GM23338 (cell line): ENCODE results near the gene KIAA1191. TPM values are rescaled to one million over a fixed set of nuclear protein-coding genes. Genes with fewer than 3 reads are reported as not detected.

ENCODE experiments used
- ATAC-seq: fragments of 200-7000 bp; cut with Tn5 transposase; 3 replicates; pipeline ENCODE4 v1.9.1; 2020
- DNase-seq: peaks from one replicate; pipeline ENCODE4 v3.0.0-alpha.2; 2015; ENCODE audit warnings: low spot score
- H2AFZ ChIP-seq: fragments of 200-600 bp; sonication (generic); 2 replicates; pipeline ENCODE4 v1.8.0; 2016; ENCODE audit warnings: antibody characterized with exemption, mild to moderate bottlenecking, moderate library complexity
- H3F3A ChIP-seq: fragments of 200-600 bp; sonication (generic); replicated peaks from 2 replicates; pipeline ENCODE4 v1.8.0; 2017; ENCODE audit warnings: antibody characterized with exemption, mixed run types, low read depth
- H3K27ac ChIP-seq: fragments of 200-600 bp; sonication (generic); 2 replicates; pipeline ENCODE4 v1.6.1; 2016; ENCODE audit warnings: low read depth
- H3K27me3 ChIP-seq: fragments of 200-600 bp; sonication (generic); 2 replicates; pipeline ENCODE4 v1.8.0; 2016; ENCODE audit warnings: mild to moderate bottlenecking, mixed run types, moderate library complexity; ENCODE audit not compliant: insufficient read depth
- H3K36me3 ChIP-seq: fragments of 200-600 bp; sonication (generic); 2 replicates; pipeline ENCODE4 v1.8.0; 2016; ENCODE audit warnings: mild to moderate bottlenecking; ENCODE audit not compliant: insufficient read depth
- H3K4me1 ChIP-seq: fragments of 200-600 bp; sonication (generic); 2 replicates; pipeline ENCODE4 v1.8.0; 2016; ENCODE audit warnings: mild to moderate bottlenecking, moderate library complexity; ENCODE audit not compliant: insufficient read depth
- H3K4me2 ChIP-seq: fragments of 200-600 bp; sonication (generic); 2 replicates; pipeline ENCODE4 v1.7.1; 2017; ENCODE audit warnings: mixed run types
- H3K4me3 ChIP-seq: fragments of 200-600 bp; sonication (generic); 2 replicates; pipeline ENCODE4 v1.6.1; 2016; ENCODE audit warnings: mixed run types
- H3K79me2 ChIP-seq: fragments of 200-600 bp; sonication (generic); replicated peaks from 2 replicates; pipeline ENCODE4 v1.8.0; 2017; ENCODE audit warnings: mild to moderate bottlenecking; ENCODE audit not compliant: insufficient read depth
- H3K9me2 ChIP-seq: fragments of 200-600 bp; sonication (generic); 2 replicates; pipeline ENCODE4 v1.8.0; 2017; ENCODE audit not compliant: insufficient read depth
- H4K20me1 ChIP-seq: fragments of 200-600 bp; sonication (generic); replicated peaks from 2 replicates; pipeline ENCODE4 v1.8.0; 2017; ENCODE audit warnings: mild to moderate bottlenecking; ENCODE audit not compliant: insufficient read depth
- H3K27ac Mint-ChIP-seq: 2 replicates; pipeline ENCODE4 v1.8.0; 2020; ENCODE audit warnings: inconsistent platforms, mild to moderate bottlenecking, moderate library complexity, mixed read lengths
- H3K27me3 Mint-ChIP-seq: 3 replicates; pipeline ENCODE4 v1.8.0; 2022; ENCODE audit warnings: low read depth, mild to moderate bottlenecking, moderate library complexity, mixed read lengths, inconsistent platforms; ENCODE audit not compliant: insufficient read depth, poor library complexity
- H3K36me3 Mint-ChIP-seq: 3 replicates; pipeline ENCODE4 v1.8.0; 2021; ENCODE audit warnings: low read depth, mild to moderate bottlenecking, inconsistent platforms, moderate library complexity, mixed read lengths
- H3K4me1 Mint-ChIP-seq: 3 replicates; pipeline ENCODE4 v1.8.0; 2020; ENCODE audit warnings: mild to moderate bottlenecking, inconsistent platforms, mixed read lengths
- H3K4me3 Mint-ChIP-seq: 3 replicates; pipeline ENCODE4 v1.8.0; 2021; ENCODE audit warnings: moderate library complexity, mild to moderate bottlenecking, inconsistent platforms, mixed read lengths
- H3K9me3 Mint-ChIP-seq: 3 replicates; pipeline ENCODE4 v1.8.0; 2020; ENCODE audit warnings: moderate library complexity, mild to moderate bottlenecking, inconsistent platforms, mixed read lengths
- CREB1 ChIP-seq: fragments of 250-450 bp; sonication (Bioruptor Pico); IDR thresholded peaks from 2 replicates; pipeline ENCODE4 v1.5.0; 2020; ENCODE audit warnings: low read depth, mild to moderate bottlenecking, moderate library complexity
- EZH2 ChIP-seq: fragments of 200-600 bp; sonication (generic); IDR thresholded peaks from one replicate; pipeline ENCODE4 v1.8.0; 2017; ENCODE audit warnings: antibody characterized with exemption, mild to moderate bottlenecking, low read depth; ENCODE audit not compliant: unreplicated experiment
- JUNB ChIP-seq: IDR thresholded peaks from one replicate; pipeline ENCODE4 v1.6.1; 2016; ENCODE audit warnings: antibody characterized with exemption; ENCODE audit not compliant: unreplicated experiment
- STAT1 ChIP-seq: IDR thresholded peaks from one replicate; pipeline ENCODE4 v1.6.1; 2016; ENCODE audit warnings: antibody characterized with exemption; ENCODE audit not compliant: unreplicated experiment
- ZNF331 ChIP-seq: fragments of 250-450 bp; sonication (Bioruptor Pico); IDR thresholded peaks from 2 replicates; pipeline ENCODE4 v1.5.0; 2020; ENCODE audit warnings: low read depth, mild to moderate bottlenecking, moderate library complexity
- polyA plus RNA-seq: library from polyadenylated mRNA; unstranded; fragments of >200 nt; fragmentation: Nextera tagmentation; extraction: Ambion mirVana; gene quantifications from 2 replicates; pipeline ENCODE4 v1.2.1, GENCODE V29; 2016
- total RNA-seq: library from RNA; depleted of rRNA; stranded (reverse); fragments of >200 nt; shearing (Covaris generic); gene quantifications from 2 replicates; pipeline ENCODE4 v1.2.3, GENCODE V29; 2014
- TF ChIP-seq, protein P1 (sequence below): fragments of 250-450 bp; sonication (Bioruptor Pico); IDR thresholded peaks from 2 replicates; pipeline ENCODE4 v1.5.0; 2020; ENCODE audit warnings: mild to moderate bottlenecking, moderate library complexity
- TF ChIP-seq, protein P2 (sequence below), 2 experiments: fragments of 200-600 bp in 1 of 2; sonication (generic) in 1 of 2; conservative IDR thresholded peaks; 2 replicates each; pipeline versions ENCODE4 v1.5.1 to v1.6.1; 2016 to 2017; ENCODE audit warnings: antibody characterized with exemption in 2 of 2, low read depth in 2 of 2, mild to moderate bottlenecking in 2 of 2, moderate library complexity in 1 of 2
- TF ChIP-seq, protein P3 (sequence below): IDR thresholded peaks from 2 replicates; pipeline ENCODE4 v1.6.1; 2016; ENCODE audit warnings: antibody characterized with exemption

Gene KIAA1191
- total and polyA plus RNA-seq, 2 experiments from 2014 or later: 52.3 to 87.2 TPM

DNA sequence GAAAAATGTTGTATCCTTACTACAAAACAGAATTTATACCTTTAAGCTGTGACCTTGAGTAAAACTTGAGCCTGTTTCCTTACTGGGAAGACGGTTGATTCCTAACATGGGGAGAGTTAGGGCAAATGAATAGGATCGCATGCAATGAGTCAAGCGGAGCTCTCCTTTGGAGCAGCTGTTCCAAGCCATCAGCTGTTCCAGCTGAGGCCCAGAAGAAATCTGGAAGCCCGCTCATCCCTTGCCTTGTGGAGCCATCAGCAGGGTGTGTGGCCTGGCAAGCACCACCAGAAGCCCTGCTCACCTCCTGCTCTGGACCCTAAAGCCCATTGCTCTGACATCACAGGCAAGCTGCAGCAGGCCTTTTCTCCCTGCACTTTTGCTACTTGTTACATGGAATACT lies 8.0 kb downstream of the KIAA1191 start:
- Mint-ChIP-seq H3K27ac (no peak overlapping the region), H3K9me3 (no peaks in the 10 kb centered on the region), H3K4me3 (no peak overlapping the region), H3K4me1 (no peaks in the 10 kb centered on the region), H3K36me3 (peaks cover 83% of the 10 kb centered on the region), H3K27me3 (peaks cover 3% of the 10 kb centered on the region)
- DNase-seq (no peak), ATAC-seq (no peak)
- Histone ChIP-seq H3K4me2 (no peak overlapping the region), H3K4me1 (no peaks in the 10 kb centered on the region), H3K36me3 (peaks cover 29% of the 10 kb centered on the region), H3K4me3 (no peak overlapping the region), H3F3A (no peaks in the 10 kb centered on the region), H3K27ac (no peak overlapping the region), H3K27me3 (no peaks in the 10 kb centered on the region), H4K20me1 (peaks cover 24% of the 10 kb centered on the region; the same call in 1 of the 2 replicates), H3K79me2 (peaks cover 68% of the 10 kb centered on the region), H3K9me2 (no peaks in the 10 kb centered on the region), H2AFZ (no peak overlapping the region)
- no peak for TF ChIP-seq EZH2
- TF ChIP-seq JUNB: no peak
- no peak for TF ChIP-seq ZNF331 (CRISPR knock-in tag)
- TF ChIP-seq, protein P1, sequence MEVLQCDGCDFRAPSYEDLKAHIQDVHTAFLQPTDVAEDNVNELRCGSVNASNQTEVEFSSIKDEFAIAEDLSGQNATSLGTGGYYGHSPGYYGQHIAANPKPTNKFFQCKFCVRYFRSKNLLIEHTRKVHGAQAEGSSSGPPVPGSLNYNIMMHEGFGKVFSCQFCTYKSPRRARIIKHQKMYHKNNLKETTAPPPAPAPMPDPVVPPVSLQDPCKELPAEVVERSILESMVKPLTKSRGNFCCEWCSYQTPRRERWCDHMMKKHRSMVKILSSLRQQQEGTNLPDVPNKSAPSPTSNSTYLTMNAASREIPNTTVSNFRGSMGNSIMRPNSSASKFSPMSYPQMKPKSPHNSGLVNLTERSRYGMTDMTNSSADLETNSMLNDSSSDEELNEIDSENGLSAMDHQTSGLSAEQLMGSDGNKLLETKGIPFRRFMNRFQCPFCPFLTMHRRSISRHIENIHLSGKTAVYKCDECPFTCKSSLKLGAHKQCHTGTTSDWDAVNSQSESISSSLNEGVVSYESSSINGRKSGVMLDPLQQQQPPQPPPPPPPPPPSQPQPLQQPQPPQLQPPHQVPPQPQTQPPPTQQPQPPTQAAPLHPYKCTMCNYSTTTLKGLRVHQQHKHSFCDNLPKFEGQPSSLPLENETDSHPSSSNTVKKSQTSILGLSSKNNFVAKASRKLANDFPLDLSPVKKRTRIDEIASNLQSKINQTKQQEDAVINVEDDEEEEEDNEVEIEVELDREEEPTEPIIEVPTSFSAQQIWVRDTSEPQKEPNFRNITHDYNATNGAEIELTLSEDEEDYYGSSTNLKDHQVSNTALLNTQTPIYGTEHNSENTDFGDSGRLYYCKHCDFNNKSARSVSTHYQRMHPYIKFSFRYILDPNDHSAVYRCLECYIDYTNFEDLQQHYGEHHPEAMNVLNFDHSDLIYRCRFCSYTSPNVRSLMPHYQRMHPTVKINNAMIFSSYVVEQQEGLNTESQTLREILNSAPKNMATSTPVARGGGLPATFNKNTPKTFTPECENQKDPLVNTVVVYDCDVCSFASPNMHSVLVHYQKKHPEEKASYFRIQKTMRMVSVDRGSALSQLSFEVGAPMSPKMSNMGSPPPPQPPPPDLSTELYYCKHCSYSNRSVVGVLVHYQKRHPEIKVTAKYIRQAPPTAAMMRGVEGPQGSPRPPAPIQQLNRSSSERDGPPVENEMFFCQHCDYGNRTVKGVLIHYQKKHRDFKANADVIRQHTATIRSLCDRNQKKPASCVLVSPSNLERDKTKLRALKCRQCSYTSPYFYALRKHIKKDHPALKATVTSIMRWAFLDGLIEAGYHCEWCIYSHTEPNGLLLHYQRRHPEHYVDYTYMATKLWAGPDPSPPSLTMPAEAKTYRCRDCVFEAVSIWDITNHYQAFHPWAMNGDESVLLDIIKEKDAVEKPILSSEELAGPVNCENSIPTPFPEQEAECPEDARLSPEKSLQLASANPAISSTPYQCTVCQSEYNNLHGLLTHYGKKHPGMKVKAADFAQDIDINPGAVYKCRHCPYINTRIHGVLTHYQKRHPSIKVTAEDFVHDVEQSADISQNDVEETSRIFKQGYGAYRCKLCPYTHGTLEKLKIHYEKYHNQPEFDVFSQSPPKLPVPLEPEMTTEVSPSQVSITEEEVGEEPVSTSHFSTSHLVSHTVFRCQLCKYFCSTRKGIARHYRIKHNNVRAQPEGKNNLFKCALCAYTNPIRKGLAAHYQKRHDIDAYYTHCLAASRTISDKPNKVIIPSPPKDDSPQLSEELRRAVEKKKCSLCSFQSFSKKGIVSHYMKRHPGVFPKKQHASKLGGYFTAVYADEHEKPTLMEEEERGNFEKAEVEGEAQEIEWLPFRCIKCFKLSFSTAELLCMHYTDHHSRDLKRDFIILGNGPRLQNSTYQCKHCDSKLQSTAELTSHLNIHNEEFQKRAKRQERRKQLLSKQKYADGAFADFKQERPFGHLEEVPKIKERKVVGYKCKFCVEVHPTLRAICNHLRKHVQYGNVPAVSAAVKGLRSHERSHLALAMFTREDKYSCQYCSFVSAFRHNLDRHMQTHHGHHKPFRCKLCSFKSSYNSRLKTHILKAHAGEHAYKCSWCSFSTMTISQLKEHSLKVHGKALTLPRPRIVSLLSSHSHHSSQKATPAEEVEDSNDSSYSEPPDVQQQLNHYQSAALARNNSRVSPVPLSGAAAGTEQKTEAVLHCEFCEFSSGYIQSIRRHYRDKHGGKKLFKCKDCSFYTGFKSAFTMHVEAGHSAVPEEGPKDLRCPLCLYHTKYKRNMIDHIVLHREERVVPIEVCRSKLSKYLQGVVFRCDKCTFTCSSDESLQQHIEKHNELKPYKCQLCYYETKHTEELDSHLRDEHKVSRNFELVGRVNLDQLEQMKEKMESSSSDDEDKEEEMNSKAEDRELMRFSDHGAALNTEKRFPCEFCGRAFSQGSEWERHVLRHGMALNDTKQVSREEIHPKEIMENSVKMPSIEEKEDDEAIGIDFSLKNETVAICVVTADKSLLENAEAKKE (CRISPR knock-in tag): no peak
- no peak for TF ChIP-seq CREB1 (CRISPR knock-in tag)
- no peak for TF ChIP-seq STAT1
- TF ChIP-seq, protein P2, sequence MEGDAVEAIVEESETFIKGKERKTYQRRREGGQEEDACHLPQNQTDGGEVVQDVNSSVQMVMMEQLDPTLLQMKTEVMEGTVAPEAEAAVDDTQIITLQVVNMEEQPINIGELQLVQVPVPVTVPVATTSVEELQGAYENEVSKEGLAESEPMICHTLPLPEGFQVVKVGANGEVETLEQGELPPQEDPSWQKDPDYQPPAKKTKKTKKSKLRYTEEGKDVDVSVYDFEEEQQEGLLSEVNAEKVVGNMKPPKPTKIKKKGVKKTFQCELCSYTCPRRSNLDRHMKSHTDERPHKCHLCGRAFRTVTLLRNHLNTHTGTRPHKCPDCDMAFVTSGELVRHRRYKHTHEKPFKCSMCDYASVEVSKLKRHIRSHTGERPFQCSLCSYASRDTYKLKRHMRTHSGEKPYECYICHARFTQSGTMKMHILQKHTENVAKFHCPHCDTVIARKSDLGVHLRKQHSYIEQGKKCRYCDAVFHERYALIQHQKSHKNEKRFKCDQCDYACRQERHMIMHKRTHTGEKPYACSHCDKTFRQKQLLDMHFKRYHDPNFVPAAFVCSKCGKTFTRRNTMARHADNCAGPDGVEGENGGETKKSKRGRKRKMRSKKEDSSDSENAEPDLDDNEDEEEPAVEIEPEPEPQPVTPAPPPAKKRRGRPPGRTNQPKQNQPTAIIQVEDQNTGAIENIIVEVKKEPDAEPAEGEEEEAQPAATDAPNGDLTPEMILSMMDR (conservative IDR thresholded peaks at IDR 0.05; ENCODE audit: low read depth in 2 of 2): no peak
- TF ChIP-seq, protein P3, sequence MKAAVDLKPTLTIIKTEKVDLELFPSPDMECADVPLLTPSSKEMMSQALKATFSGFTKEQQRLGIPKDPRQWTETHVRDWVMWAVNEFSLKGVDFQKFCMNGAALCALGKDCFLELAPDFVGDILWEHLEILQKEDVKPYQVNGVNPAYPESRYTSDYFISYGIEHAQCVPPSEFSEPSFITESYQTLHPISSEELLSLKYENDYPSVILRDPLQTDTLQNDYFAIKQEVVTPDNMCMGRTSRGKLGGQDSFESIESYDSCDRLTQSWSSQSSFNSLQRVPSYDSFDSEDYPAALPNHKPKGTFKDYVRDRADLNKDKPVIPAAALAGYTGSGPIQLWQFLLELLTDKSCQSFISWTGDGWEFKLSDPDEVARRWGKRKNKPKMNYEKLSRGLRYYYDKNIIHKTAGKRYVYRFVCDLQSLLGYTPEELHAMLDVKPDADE: no peak
